DLD1 (cell line): ENCODE data around the gene CA10.

Experiments used
- in situ Hi-C: cut with HindIII; loops from 2 replicates; pipeline ENCODE4 v1.10.0; 2017; ENCODE audit warnings: low sequenced_read_pairs

The CA10 gene

DNA sequence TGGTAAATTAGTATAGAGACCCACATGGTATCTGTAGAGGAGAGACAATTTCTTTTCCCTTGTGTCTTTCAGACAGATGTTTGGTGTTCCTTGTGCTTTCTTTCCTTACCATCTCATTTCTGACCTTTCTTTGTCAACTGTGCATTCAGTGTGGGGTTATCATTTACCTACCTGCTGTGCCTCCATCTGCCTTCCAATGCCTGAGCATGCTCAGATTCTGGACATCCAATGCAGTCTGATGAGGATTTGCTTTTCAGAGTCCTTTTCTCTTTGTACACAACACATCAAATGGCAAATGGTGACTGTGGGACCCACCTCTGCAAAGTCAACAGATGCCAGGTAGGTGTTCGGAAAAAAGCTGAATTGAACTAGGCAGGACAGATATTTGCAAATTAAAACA, 364.8 kb downstream of the CA10 start:
- in situ Hi-C loops: no loop called here

DNA sequence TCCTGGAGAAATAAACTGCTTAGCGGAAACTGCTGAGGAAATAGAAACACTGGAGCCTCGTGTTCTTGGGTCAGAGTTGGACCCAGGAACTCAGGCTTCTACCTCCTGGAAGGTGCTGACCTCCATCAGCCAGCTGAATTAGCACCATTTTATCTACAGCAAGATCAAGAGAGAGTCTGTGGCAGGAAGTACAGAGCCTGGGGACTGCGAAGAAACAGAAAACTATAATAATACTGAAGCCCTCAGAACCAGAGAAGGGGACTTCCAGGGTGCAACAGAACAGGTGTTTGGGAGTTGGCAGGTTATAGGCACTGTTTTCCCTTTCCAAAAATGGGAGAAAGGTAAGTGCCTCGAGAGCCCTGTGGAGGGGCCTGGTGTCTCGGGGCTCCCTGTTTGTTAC, 379.7 kb downstream of the CA10 start:
- in situ Hi-C loops: no loop called here

DNA sequence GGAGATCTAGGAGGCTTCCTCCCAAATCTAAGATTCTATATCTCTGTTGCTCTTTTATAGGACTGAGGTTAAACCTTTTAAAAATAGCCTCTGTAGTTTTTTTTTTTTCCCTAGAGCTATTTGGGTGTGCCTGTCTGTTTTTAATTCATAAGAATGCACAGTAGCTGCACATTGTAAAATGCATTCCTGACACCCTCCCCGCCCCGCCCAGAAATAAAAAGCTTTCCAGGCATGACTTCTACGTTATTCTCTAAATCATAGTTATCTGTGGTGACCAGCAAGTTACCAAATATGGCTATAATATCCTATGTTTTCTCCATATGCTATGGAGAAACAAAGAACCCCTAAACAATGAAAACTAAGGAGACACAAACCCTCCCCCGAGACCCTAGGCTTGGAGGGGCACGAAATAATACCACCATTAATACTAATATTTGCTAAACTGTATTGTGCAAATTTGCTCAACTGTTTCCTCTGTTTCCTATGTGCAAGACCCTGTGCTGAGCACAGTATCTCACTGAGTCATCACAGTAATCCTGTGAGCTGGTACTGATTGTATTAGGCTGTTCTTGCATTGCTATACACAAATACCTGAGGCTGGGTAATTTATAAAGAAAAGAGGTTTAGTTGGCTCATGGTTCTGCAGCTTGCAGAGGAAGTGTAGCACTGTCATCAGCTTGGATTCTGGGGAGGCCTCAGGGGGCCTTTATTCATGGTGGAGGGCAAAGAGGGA, 388.3 kb downstream of the CA10 start:
- in situ Hi-C loops: no loop called here

DNA sequence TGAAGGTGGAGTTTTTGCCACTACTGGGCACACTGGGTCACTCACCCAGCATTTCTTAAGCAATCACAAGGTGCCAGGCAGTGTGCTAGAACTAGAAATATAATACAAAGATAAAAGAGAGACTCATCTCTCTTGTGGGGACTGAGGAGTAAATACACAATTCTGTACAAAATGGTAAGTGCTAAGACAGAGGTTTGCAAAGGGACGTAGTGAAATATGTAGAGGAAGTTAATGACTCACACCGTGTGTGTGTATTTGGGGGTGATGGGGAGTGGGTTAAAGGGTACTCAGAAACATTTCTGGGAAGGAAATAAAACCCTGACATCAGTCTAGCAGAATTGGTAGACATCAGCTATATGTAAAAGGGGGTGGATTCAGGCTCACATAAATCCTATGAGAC, 389.3 kb downstream of the CA10 start:
- in situ Hi-C loops: no loop called here

DNA sequence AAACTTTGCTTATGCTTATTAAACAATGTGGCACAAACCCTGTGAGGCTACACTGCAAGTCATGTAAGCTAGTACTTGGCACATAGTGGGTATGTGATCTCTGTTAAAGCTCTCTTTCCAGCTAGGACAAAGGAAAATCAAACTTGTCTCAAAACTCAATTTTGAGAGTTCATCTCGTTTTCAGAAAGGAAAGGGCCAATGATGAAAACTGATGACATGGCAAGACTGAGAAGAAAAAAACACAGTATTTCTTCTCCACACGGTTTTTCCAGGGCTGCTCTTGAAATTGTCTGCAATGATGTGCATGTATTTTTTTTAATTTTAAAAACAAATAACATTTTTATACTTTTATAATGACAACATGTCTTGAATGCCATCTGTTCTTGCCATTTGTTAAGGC, 389.8 kb downstream of the CA10 start:
- in situ Hi-C loops: no loop called here

DNA sequence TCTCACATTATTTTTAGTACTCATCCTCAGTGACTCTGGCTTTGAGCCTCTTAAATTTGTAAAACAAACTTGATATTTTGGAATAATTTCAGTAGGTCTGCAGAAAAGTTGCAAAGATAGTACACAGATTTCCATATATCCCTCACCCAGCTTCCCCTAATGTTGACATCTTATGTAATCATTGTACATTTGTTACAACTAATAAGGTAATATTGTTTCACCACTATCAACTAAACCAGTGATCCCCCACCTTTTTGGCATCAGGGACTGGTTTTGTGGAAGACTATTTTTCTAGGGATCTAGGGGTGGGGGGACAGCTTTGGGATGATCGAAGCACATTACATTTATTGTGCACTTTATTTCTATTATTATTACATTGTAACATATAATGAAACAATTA, 391.2 kb downstream of the CA10 start:
- in situ Hi-C loops: no loop called here

DNA sequence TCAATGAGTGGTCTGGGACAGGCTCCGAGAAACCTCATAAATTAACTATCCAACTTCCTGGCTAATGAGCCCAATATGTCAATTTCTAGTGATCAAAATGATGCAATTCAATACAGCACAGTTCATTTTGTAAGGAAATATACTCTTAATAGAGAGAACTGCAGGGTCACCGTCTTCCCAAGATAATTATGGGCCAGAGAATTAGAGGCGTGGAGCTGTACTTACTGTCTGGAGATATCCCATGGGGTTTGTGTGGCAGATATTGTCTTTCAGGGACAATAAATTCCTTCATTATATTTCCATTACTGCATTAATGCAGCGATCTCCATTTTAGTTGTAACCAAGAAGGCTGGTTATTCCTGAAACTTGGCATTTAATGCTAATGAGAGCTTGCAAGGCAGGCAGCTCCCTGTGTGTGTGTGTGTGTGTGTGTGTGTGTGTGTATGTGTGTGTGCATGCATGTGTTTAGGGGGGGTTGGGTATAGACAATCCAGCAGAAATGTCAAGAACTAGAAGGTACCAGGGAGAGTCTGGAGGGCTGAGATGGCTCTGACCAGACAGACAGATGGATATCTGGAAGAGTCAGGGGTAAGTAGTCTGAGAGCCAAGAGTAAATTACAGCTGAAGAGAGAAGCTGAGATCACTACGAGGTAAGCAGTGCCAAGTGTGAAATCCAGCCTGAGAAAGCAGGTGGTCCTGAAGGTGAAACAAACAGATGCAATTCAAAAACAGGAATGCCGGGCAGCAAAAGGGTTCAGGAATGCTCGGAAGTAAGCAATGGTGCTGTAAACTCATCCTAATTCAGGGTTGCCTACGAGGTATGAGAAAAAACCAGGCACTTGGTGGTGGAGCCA, 393.0 kb downstream of the CA10 start:
- in situ Hi-C loops: no loop called here

DNA sequence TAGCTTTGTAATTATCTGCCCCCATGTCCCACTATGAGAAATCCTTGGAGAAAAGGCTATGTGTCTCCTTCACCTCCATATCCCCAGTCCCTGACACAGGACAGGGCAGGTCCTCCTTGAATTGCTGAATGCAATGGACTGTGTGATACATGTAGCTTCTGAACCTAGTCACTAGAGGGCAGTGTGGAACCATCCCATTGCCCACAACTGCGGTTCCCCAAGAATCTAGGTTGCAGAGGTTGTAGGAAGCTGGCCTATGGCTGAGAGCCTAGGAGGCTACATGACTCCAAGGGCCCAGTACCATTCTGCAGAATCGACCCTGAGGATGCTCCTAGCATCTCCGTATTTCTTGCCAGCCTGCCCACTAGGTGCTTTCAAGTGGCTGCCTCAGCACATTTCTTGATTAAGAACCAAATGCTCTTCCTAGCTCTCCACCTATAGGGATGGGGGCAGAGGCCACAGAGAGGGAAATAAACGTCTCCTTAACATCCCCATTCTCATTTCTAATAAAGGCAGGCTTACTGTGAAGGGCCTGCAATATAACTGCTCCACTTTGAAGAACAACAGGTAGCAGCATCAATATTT, 394.0 kb downstream of the CA10 start:
- in situ Hi-C loops: no loop called here

DNA sequence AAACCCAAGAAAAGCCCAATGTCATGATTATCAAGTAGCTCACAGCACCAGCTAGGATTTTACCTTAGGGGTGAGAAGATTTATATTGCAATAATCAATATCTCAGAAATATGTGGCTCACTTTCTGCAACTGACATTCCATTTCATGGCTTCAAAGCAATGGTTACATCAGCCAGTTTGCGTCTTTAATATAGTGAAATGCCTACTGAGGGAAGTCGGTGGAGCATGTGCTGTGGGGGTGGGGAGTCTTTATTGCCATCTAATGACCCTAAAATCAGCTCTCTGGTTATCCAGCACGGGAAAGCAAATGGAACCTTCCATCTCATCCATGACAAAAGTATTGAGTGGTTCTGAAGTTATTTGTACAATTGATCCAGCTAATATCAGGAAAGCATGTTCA, 395.5 kb downstream of the CA10 start:
- in situ Hi-C loops: no loop called here

DNA sequence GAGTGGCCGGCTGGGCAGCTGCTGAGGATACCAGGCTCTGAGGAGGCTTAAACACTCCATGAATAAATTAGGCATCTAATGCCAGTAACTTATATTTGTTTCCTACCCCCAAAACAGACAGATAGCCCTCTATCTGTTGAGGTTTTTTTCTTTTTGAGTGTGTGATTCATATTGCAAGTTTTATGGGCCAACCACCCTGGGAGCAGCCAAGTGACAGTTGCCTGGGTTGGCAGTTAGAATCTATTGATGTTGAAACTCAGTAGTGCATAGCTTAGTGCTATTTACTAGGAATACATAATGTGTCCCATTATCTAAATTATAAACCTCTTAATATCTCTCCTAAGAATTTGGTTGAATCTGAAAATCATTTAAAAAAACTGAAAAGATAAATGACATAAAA, 397.4 kb downstream of the CA10 start:
- in situ Hi-C loops: no loop called here

DNA sequence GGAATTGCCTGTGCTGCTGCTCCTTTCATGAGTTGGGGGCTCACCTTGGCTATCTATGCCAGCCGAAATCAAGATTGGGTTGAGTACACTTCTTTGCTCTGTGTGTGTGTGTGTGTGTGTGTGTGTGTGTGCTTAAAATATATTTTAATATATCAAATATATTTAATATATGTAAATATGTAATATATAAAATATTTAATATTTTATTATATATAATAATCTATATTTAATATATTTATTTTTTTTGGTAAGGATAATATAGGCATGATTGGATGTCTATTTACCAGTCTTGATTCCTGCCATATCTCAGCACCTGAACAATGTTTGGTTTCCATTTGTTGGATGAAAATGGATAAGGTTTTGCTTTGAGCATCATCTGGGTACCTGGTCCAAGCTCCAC, 399.3 kb downstream of the CA10 start:
- in situ Hi-C loops: no loop called here

DNA sequence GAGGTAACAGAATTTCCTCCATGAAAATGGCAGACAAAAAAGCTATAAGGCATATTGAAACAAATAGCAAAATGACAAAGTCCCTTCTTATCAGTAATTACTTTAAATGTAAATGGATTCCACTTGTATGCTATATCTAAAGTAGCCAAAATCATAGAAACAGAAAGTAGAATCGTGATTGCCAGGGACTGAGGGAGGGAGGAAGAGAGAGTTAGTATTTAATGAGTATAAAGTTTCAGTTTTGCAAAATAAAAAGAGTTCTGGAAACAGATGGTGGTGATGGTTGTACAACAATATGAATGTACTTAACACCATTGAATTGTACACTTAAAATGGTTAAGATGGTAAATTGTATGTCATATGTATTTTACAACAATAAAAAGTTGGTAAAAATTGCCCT, 407.4 kb downstream of the CA10 start:
- in situ Hi-C loops: no loop called here

DNA sequence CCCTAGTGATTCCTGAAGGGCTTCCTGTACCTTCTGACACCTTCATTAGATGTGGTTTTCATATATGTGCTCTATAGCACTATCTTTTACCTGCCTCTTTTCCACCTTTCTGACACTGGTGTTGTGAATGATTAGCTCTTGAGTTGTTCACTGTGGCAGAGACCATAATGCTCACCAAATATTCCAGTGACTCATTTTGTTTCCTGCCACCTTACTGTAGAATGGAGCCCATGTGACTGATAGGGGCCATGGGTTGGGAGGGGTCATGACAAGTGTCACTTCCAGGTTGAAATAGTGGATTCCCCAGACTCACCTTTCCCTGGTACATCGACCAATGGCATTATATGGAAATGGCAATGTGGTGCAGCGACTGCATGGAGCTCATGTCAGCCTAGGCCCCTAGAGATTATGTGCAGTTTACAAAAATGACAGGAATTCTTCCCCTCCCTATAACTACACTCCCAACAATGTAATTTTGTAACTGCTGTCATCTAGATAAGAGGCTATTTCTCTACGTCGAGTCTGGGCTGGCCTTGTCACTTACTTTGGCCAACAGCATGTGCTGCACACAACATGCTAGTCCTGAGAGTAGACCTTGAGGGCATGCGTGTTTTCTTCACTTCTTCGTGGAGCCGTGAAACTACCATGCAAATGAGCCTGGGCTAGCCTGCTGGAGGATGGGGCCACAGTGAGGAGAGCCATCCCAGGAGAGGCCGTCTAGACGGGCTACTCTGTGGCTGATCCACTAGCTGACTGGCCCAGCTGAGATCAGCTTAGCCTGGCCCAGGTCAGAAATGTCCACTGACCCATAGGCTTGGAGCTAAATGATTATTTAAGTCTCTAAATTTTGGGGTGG, 409.5 kb downstream of the CA10 start:
- in situ Hi-C loops: no loop called here

DNA sequence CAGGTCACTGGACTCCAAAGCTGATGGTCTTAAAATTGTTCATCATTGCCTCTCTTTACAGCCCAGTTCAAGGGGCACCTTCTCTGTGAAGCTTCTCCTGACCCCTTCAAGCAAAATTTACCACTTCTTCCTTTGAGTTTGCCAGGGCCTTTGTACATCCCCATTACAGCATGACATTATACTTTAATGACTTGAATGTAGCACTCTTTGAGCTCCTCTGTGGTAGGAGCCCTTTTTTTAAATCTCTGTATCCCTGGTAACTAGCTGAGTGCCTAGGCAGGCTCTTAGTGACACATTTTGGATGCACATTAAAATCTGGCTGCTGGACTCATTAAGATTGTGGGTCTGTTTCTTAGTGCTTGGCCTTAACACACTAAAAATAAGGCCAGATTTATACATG, 412.1 kb downstream of the CA10 start:
- in situ Hi-C loops: no loop called here

DNA sequence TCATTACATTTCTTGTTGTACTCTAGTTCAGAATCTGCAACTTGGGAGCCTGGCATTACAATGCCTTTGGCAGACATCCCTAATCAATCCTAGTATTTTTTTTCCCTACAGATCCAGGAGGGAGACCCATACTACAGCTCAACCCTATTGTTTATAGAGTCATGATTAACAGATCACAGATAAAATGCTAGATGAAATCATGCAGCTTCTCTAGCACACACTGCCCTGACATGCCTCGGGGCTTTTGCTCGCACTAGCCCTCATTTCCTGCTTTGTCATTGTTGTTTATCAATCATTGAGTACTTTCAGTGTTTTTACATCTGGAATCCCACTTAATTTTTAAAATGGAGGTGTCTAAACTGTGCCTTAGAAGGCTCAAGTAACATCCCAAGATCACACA, 412.5 kb downstream of the CA10 start:
- in situ Hi-C loops: no loop called here

DNA sequence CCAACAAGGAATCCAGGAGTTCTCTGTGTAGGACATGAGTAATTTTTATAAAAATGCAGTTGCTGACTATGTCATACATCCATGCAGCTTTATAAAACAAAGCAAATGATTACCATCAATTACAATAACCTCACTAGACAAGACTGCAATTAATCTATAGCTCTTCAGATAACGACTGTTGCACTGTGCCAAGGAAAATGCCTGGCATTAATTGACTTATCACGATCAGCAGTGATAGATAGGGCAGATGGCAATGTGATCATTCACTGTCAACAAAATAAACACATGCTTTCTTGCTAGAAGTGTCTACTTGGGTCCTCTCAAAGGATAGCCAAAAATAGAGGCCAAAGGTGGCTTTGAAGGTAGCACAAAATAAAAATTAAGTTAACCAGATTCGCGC, 415.0 kb downstream of the CA10 start:
- in situ Hi-C loops: no loop called here

DNA sequence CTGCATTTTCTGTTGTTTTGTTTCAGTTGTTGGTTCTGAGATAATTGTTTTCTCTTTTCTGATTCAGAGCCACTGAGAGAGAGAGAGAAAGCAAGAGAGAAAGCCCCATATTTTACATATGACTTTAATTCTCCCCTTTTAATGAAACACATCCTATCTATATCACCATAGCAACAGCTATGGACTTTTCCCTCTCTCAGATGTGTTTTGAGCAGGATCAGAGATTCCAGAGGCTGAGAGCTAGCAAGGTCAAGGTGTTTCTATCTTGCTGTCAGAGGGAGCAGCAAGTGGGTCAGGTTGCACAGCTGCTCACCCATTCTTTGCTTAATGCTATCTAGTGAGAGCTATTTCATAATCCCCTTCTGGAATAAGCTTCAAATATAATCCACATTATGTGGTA, 415.9 kb downstream of the CA10 start:
- in situ Hi-C loops: no loop called here

DNA sequence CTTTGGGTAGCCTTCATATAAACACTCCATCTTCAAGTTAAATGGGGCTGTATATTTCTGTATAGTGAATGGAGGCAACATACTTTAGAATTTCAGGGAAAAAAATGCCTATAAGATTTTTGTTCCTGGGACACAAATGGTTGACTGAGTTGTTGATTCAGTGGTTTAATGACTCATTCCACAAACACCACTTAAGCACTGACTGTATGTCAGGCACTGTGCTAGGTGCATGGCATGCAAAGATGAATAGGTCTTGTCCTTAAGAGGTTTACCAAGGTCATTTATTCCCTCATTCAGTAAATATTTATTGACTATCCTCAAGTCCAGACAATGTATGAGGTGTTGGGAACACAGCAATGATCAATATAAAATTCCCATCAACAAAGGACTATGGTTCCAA, 417.1 kb downstream of the CA10 start:
- in situ Hi-C loops: no loop called here

DNA sequence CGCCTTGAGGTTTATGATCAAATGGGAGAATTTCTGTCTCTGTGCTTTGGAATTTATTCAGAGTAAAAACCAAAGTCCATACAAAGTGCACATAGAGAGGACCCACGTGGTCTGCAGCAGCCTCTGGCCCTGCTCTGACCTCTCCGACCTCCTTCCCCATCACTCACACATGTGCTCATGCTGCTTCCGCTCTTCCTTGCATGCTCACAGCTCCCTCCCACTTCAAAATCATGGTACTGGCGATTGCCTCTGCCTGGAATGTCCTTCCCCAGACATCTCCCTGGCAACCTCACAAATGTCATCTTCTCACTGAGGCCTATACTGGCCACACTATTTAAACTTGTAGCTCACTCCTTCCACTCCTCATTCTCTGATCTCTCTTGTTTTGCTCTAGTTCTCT, 418.0 kb downstream of the CA10 start:
- in situ Hi-C loops: no loop called here

DNA sequence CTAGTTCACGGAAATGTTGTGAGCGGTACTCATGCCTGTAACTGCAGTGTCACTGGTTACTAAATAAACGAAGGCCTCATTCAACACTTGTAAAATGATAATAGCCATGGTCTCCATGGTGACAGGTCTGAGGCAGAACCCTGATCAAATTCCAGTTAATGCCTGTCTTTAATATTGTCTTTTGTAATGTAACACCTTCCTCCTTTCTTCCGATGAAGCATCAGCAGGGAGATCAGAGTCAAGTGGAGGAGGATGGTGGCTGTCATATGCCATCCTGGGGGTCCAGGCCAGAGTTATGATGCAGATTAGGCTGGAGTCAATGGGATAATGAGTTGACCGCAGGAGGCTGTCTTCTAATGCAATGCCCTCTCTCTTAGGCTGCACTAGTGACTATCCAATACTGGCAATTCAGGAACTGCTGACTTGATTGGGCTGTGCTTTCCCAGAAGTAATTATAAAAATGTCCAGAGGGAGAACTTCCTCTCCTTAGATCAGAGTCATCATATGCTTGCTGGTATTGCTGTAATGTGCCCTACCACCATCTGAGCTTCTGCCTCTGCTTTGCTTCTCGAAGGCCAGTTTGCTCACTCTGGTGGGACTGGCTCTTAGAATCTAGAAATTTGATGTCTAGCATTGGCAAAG, 419.1 kb downstream of the CA10 start:
- in situ Hi-C loops: no loop called here

DNA sequence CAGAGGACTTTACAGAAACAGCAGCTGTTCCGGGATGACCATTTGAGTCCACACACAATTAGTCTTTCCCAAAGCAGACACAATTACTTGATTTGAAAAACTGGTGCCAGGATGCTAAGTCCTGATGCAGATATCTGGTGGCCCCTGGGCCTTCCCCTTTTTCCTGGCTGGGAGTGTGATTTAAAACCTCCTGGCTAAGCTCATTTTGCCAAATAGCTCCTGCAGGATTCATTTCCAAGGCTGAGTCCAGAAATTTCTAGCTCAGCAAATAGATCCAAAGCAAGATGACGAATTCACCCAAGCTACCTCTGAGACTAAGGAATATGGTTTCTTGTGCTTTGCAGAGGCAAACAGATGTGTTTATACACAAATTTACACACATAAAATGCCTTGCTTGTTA, 422.2 kb downstream of the CA10 start:
- in situ Hi-C loops: no loop called here
